SK-N-MC (cell line): Measurements from ENCODE around the gene ANLN.

Experiments
- EZH2 ChIP-seq: fragments of 200-600 bp; sonication (generic); IDR thresholded peaks from one replicate; pipeline ENCODE4 v1.6.1; 2017; ENCODE audit warnings: antibody characterized with exemption
- FOXP2 ChIP-seq: optimal IDR thresholded peaks from 2 replicates; pipeline ENCODE3; 2011; ENCODE audit warnings: mild to moderate bottlenecking, moderate library complexity; ENCODE audit not compliant: insufficient read depth; ENCODE audit errors: extremely low read length, control extremely low read depth
- POLR2AphosphoS5 ChIP-seq: IDR thresholded peaks from 2 replicates; pipeline ENCODE4 v1.6.1; 2012; ENCODE audit warnings: mild to moderate bottlenecking, low read depth, low read length, borderline replicate concordance

DNA sequence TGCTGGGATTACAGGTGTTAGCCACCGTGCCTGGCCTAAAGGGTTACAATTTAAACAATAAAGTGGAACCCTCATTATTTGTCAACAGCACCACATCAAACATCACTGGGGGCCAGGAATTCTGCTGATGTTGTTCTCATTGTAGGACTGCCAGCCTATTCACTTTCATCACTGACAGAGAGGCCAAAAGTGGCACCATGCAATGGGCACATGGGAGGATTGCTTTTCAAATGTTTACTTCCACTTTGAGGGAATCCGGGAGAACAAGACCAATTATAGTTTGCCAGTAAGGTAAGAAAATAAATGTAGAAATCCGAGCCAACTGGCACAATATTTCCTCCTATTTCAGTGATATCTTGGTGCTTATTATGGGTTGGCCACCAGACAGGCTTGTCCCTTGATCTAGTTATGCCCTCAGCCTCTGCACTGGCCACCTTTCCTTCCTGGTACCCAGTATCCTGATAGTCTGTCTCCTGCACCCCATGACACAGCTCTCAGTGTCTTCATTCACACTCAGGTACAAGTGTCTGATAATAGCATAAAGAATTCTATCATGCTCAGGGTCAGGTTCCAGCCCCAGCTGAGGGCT lies 82.6 kb downstream of the ANLN start:
- TF ChIP-seq EZH2 = no peak
- TF ChIP-seq POLR2AphosphoS5 = no peak
- TF ChIP-seq FOXP2 = no peak
